ENCODE results near the gene ZNF595.
"Not testable (repeated sequence)": the region's sequence is repeated elsewhere in the genome, so short reads cannot be mapped to it uniquely, and the experiment has no call there.

ZNF595 gene

GRCh38 chr4:86559-87324 lies 33.6 kb downstream of the ZNF595 start:
- not testable (repeated sequence) for DNase-seq

- no peak for DNase-seq
These were observed 45.3 kb downstream of the ZNF595 start for GRCh38 chr4:98386-98785.

GRCh38 chr4:99863-100262 lies 46.7 kb downstream of the ZNF595 start:
- no peak for DNase-seq

GRCh38 chr4:107083-107443 lies 53.9 kb downstream of the ZNF595 start:
- no peak for DNase-seq

- no peak for DNase-seq
These were observed 54.6 kb downstream of the ZNF595 start for GRCh38 chr4:107444-108429.

- DNase-seq: no peak
These were observed 59.6 kb downstream of the ZNF595 start for GRCh38 chr4:112771-113170.

GRCh38 chr4:113732-114131 lies 60.6 kb downstream of the ZNF595 start:
- no peak for DNase-seq

GRCh38 chr4:114149-114548 lies 61.0 kb downstream of the ZNF595 start:
- no peak for DNase-seq

GRCh38 chr4:116499-116898 lies 63.4 kb downstream of the ZNF595 start:
- no peak for DNase-seq

- DNase-seq: no peak
These were observed 67.5 kb downstream of the ZNF595 start for GRCh38 chr4:120616-121015.

- DNase-seq: no peak
These were observed 68.4 kb downstream of the ZNF595 start for GRCh38 chr4:121408-122084.

- not testable (repeated sequence) for DNase-seq
These were observed 70.8 kb downstream of the ZNF595 start for GRCh38 chr4:123922-124274.

- peak; percentile 39 to 84 for DNase-seq
These were observed 71.4 kb downstream of the ZNF595 start, which contains the start of gene ZNF718 for GRCh38 chr4:124275-125081. Gene ZNF718, plus strand, starts transcription at chr4:124501. Its CDS starts 170 bp downstream, at chr4:124671.

- DNase-seq: no peak
These were observed 72.1 kb downstream of the ZNF595 start for GRCh38 chr4:125091-125771.

- no peak for DNase-seq
These were observed 72.7 kb downstream of the ZNF595 start for GRCh38 chr4:125833-126232.

- no peak for DNase-seq
These were observed 79.4 kb downstream of the ZNF595 start for GRCh38 chr4:132483-132882.

Data from NCI-H446 (cell line).